ENCODE measurements around the gene NRF1. TPM values are rescaled to one million over a fixed set of nuclear protein-coding genes. Genes with fewer than 3 reads are reported as not detected.
"Not testable (repeated sequence)": the region's sequence is repeated elsewhere in the genome, so short reads cannot be mapped to it uniquely, and the experiment has no call there.

NRF1 gene
- total RNA-seq, 1 experiment from 2014 or later: 19.3 TPM

- H4K20me1 ChIP-seq (ENCODE audit: control insufficient read depth, insufficient read depth, insufficient read length); H3K27ac Mint-ChIP-seq; H3K23ac ChIP-seq (ENCODE audit: insufficient read length, low read depth, low read length); H3K56ac ChIP-seq (ENCODE audit: insufficient read length, low read depth, low read length); H2BK5ac ChIP-seq (ENCODE audit: insufficient read length, low read length); H3K23me2 ChIP-seq (ENCODE audit: insufficient read length, low read depth, low read length, poor library complexity, severe bottlenecking); H3K4me1 ChIP-seq (ENCODE audit: insufficient read depth, low read length); H3K4me2 ChIP-seq (ENCODE audit: insufficient read depth, insufficient read length, low read length); H2BK12ac ChIP-seq (ENCODE audit: insufficient read length, low read depth, low read length); H3K27me3 ChIP-seq (ENCODE audit: insufficient read depth, low read length); H4K8ac ChIP-seq (replicated peaks; ENCODE audit: insufficient read length, low read depth, low read length); H3K9ac ChIP-seq (ENCODE audit: extremely low read depth, insufficient read length, low read length); H3K9me3 Mint-ChIP-seq; DNase-seq; H3K4ac ChIP-seq (ENCODE audit: low read depth, low read length); H3K27me3 Mint-ChIP-seq (ENCODE audit: low read depth); H3K9me3 ChIP-seq (ENCODE audit: control insufficient read depth, low read depth, low read length); H3K79me2 ChIP-seq (ENCODE audit: insufficient read depth, low read length); H2AK5ac ChIP-seq (ENCODE audit: insufficient read length, low read length); H3T11ph ChIP-seq (ENCODE audit: low read length); H3K79me1 ChIP-seq (ENCODE audit: insufficient read depth, low read depth, low read length, poor library complexity, severe bottlenecking); H3K36me3 Mint-ChIP-seq (ENCODE audit: insufficient read depth in 1 of 3, low read depth in 3 of 3); H2BK20ac ChIP-seq (ENCODE audit: low read depth, low read length, poor library complexity, severe bottlenecking); H3K18ac ChIP-seq (ENCODE audit: insufficient read length, low read depth, low read length); H2BK120ac ChIP-seq (ENCODE audit: low read depth, low read length, poor library complexity, severe bottlenecking); H3K14ac ChIP-seq (ENCODE audit: insufficient read depth, low read length); H2AFZ ChIP-seq (ENCODE audit: low read length); H3K27ac ChIP-seq (ENCODE audit: insufficient read length, low read depth, low read length); H4K91ac ChIP-seq (ENCODE audit: insufficient read length, low read depth, low read length); H4K5ac ChIP-seq (ENCODE audit: insufficient read length, low read depth, low read length); H2BK15ac ChIP-seq (ENCODE audit: low read depth, low read length); H3K4me3 Mint-ChIP-seq: not testable (repeated sequence)
- WGBS (ENCODE audit: extremely low coverage, insufficient read length, low lambda C conversion rate): no CpG with 5 or more reads among the region's 3 CpGs
- peaks cover 3 to 15% of the 10 kb centered on the region in 2 experiments for H3K4me1 Mint-ChIP-seq
These were observed 7.5 kb upstream of the NRF1 start for GRCh38 chr7:129604021-129604420.
